Measurements from ENCODE around the gene DES. TPM values are rescaled to one million over a fixed set of nuclear protein-coding genes. Genes with fewer than 3 reads are reported as not detected.

DES gene
- total RNA-seq, 1 experiment from 2014 or later = 1.6 TPM

DNA sequence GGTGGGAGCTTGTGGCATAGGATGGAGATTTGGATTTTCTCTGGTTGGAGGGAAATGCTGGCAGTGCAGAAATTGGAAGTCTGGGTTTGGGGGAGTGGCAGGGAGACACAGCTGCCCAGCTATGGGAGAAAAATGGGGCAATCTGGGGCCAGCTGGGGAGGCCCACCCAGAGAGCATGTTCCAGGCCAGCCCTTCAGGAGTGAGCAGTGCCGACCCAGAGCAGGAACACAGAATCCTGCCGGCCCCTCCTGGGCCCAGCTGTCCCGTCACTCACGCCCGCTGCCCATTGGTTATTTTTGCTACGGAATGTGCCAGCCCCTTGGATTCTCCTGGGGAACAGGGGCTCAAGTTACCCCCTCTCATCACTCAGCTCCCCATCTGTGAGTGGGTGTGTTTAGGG is 21.3 kb downstream of the DES start:
- no peak for ATAC-seq
- CTCF ChIA-PET = interaction anchor here (0.9 to 6.7 kb wide), 6 partner anchors 22 to 144 kb away, joined by 3 to 57 read pairs (median 8); a partner anchor contains a TSS

DNA sequence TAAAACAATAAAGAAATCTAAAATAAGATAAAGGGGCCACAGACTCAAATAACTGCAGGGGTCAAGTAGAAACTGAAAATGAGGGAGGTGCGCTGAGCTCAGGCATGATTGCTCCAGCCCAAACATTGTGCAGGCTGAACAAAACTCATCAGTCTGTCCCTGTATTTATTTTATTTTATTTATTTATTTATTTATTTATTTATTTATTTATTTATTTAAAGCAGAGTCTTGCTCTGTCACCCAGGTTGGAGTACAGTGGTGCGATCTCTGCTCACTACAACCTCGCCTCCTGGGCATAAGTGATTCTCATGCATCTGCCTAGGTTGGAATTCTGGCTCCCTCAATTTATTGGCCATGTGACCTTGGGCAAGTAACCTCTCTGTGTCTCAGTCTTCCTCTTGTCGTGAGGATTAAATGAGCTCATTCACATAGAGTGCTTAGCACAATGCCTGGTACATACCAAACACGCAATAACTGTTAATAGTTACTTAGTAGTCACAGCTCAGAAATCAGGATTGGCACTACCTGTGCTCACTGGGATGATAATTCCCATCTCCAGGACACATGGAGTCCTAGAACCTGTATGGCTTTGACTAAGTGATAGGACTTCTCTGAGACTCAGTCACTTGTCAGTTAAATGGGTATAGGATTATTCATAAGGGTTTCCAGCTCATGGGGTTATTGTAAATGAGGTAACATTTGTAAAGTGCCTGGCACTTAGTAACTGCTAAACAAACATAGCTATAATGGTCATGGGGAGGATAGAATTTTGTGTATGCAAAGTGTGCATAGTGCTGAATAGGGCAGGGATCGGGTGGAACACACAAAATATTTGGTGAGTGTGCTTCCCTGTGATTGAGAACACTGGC is 22.4 kb downstream of the DES start:
- Mint-ChIP-seq H3K36me3 (no peaks in the 10 kb centered on the region), H3K4me1 (peaks cover 21% of the 10 kb centered on the region), H3K4me3 (peak overlapping the region; percentile 82), H3K27me3 (ENCODE audit: low read depth) (peaks cover 29% of the 10 kb centered on the region), H3K9me3 (no peaks in the 10 kb centered on the region), H3K27ac (no peak overlapping the region)
- ChIA-PET CTCF (interaction anchor here (0.9 to 11.1 kb wide), 13 partner anchors 10 to 89 kb away, joined by 4 to 121 read pairs (median 7); partner anchors contain the start of genes DES, DNPEP and GMPPA), POLR2A (no interaction called here)
- TF ChIP-seq, protein P1, sequence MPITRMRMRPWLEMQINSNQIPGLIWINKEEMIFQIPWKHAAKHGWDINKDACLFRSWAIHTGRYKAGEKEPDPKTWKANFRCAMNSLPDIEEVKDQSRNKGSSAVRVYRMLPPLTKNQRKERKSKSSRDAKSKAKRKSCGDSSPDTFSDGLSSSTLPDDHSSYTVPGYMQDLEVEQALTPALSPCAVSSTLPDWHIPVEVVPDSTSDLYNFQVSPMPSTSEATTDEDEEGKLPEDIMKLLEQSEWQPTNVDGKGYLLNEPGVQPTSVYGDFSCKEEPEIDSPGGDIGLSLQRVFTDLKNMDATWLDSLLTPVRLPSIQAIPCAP (CRISPR knock-in tag; IDR thresholded peaks at IDR 0.05) = no peak
- TF ChIP-seq, protein P2, sequence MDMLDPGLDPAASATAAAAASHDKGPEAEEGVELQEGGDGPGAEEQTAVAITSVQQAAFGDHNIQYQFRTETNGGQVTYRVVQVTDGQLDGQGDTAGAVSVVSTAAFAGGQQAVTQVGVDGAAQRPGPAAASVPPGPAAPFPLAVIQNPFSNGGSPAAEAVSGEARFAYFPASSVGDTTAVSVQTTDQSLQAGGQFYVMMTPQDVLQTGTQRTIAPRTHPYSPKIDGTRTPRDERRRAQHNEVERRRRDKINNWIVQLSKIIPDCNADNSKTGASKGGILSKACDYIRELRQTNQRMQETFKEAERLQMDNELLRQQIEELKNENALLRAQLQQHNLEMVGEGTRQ (CRISPR knock-in tag; IDR thresholded peaks at IDR 0.05) = 0 out of 2 replicates have a peak, but pooled peaks have one; percentile 14
- ATAC-seq (no peak), DNase-seq (ENCODE audit: low spot score) (no peak)

More for the DNA sequence above, 21.3 kb downstream of the DES start:
- DNase-seq (ENCODE audit: low spot score) = no peak
- no peaks in the 10 kb centered on the region for H3K9me3 Mint-ChIP-seq
- H3K27me3 Mint-ChIP-seq (ENCODE audit: low read depth) = peaks cover 34% of the 10 kb centered on the region
- H3K36me3 Mint-ChIP-seq = no peaks in the 10 kb centered on the region
- peaks cover 17% of the 10 kb centered on the region for H3K4me1 Mint-ChIP-seq
- TF ChIP-seq IRF2 (CRISPR knock-in tag; IDR thresholded peaks at IDR 0.05; ENCODE audit: borderline replicate concordance, low read depth) = no peak
- H3K27ac Mint-ChIP-seq = no peak overlapping the region
- POLR2A ChIA-PET = no interaction called here
- no peak overlapping the region for H3K4me3 Mint-ChIP-seq

DNA sequence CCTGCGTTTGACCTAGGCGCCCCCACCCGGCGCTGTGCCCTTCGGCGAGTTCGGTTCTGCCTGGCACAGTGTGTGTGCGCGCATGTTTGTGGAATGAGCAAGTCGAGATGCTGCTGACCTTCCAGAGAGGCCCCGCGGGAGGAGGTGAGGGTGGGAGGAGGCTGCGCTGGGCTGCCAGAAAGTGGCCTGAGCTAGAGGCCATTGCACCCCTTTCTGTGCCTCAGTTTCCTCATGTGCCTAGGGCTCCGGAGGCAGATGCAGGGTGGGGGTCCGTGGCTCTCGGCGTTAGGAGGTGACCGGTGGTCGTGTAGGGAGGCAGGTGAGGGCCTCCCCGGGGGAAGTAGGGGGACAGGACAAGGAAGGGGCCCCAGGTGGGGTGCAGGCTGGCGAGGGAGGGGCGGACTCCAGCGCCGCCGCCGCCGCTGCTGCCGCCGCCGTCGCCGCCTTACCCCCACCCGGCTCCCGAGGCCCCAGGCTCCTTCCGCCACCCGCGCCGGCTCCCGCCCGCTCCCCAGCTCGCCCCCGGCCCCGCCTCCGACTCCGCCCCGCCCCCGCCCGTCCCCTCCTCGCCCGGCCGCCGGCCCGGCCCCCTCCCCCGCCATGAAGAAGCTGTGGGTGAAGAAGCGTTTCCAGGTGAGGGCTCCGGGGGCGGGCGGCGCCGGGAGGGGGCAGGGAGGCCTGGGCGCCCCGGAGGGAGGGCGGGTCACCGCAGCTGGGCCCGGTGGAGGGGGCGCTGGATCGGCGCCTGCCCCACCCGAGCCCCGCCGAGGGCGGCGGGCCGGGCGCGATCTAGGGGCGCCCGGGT is 23.5 kb downstream of the DES start:
- ChIA-PET CTCF (interaction anchor here (0.8 to 11.1 kb wide), 27 partner anchors 8 to 119 kb away, joined by 3 to 121 read pairs (median 5); partner anchors contain the start of genes DES, DNPEP, GMPPA and SPEG), POLR2A (interaction anchor here (0.7 to 1.0 kb wide), 2 partner anchors 10 to 57 kb away, joined by 3 read pairs; partner anchors contain the start of gene GMPPA)
- H3K9me3 Mint-ChIP-seq = no peaks in the 10 kb centered on the region
- TF ChIP-seq, protein P3, sequence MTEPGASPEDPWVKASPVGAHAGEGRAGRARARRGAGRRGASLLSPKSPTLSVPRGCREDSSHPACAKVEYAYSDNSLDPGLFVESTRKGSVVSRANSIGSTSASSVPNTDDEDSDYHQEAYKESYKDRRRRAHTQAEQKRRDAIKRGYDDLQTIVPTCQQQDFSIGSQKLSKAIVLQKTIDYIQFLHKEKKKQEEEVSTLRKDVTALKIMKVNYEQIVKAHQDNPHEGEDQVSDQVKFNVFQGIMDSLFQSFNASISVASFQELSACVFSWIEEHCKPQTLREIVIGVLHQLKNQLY (CRISPR knock-in tag; IDR thresholded peaks at IDR 0.05) = no peak
- 0 out of 2 replicates have a peak, but pooled peaks have one; percentile 56 for TF ChIP-seq ZBTB21 (CRISPR knock-in tag; IDR thresholded peaks at IDR 0.05; ENCODE audit: borderline replicate concordance)
- H3K4me1 Mint-ChIP-seq = peaks cover 27% of the 10 kb centered on the region
- H3K27me3 Mint-ChIP-seq (ENCODE audit: low read depth) = peaks cover 22% of the 10 kb centered on the region
- H3K27ac Mint-ChIP-seq = no peak overlapping the region
- DNase-seq (ENCODE audit: low spot score) = peak; percentile 62
- H3K36me3 Mint-ChIP-seq = no peaks in the 10 kb centered on the region
- ATAC-seq = peak; percentile 60
- peak overlapping the region; percentile 82 for H3K4me3 Mint-ChIP-seq

DNA sequence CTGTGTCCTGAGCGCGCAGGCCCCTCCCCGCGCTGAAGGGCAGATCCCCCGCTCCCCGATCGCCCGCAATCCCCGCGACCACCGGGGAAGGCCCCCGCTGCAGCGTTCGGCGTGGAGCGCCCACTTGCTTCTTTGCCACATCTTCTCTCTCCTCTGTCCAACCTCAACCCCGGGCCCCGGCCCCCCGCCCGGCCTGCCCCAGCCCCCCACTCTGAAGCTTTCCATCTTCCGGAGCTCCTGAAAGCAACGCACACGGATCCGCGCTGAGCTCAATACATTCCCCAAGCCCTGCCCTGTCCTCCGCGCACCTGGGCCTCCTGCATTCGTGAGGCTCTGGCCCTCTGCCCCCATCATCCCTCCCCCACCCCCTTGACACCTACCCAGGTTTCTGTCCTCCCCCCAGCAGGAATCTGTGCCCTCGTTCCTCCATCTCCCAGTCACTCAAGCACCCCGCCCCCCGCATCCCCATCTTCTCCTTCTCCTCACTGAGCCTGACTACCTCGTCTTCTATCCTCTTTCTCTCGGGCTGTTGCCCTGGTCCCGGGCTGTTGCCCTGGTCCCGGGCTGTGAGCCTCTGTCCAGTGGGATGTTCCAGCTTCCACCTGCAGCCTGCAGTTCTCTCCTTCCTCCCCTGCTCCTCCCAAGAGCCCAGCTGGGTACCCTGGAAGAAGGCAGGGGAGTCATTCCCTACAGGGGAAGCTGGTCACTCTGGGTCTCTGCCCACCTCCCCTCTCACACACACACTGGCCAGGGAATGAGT is 24.3 kb downstream of the DES start:
- no peaks in the 10 kb centered on the region for H3K9me3 Mint-ChIP-seq
- ATAC-seq (peak; percentile 13), DNase-seq (ENCODE audit: low spot score) (peak; percentile 24)
- no peaks in the 10 kb centered on the region for H3K36me3 Mint-ChIP-seq
- peaks cover 23% of the 10 kb centered on the region for H3K27me3 Mint-ChIP-seq (ENCODE audit: low read depth)
- no peak overlapping the region; the same call in 1 of the 2 replicates for H3K27ac Mint-ChIP-seq
- peaks cover 27% of the 10 kb centered on the region for H3K4me1 Mint-ChIP-seq
- ChIA-PET CTCF (interaction anchor here (0.6 to 11.1 kb wide), 28 partner anchors 8 to 195 kb away, joined by 3 to 121 read pairs (median 5); partner anchors contain the start of genes DES, DNPEP, GMPPA and SPEG), POLR2A (interaction anchor here (0.5 to 1.0 kb wide), 3 partner anchors 9 to 56 kb away, joined by 3 read pairs; partner anchors contain the start of gene GMPPA)
- peak overlapping the region; percentile 80 for H3K4me3 Mint-ChIP-seq
- TF ChIP-seq, protein P4, sequence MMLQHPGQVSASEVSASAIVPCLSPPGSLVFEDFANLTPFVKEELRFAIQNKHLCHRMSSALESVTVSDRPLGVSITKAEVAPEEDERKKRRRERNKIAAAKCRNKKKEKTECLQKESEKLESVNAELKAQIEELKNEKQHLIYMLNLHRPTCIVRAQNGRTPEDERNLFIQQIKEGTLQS (CRISPR knock-in tag; conservative IDR thresholded peaks at IDR 0.05) = no peak
- no peak for TF ChIP-seq JAZF1 (CRISPR knock-in tag; IDR thresholded peaks at IDR 0.05)
- TF ChIP-seq FOXK1 (CRISPR knock-in tag; IDR thresholded peaks at IDR 0.05) = no peak
- TF ChIP-seq SOX15 (CRISPR knock-in tag; IDR thresholded peaks at IDR 0.05) = no peak
- TF ChIP-seq ATF1 (CRISPR knock-in tag; IDR thresholded peaks at IDR 0.05) = no peak
- TF ChIP-seq NR2C2 (CRISPR knock-in tag; IDR thresholded peaks at IDR 0.05) = no peak
- TF ChIP-seq, protein P5, sequence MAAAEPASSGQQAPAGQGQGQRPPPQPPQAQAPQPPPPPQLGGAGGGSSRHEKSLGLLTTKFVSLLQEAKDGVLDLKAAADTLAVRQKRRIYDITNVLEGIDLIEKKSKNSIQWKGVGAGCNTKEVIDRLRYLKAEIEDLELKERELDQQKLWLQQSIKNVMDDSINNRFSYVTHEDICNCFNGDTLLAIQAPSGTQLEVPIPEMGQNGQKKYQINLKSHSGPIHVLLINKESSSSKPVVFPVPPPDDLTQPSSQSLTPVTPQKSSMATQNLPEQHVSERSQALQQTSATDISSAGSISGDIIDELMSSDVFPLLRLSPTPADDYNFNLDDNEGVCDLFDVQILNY (CRISPR knock-in tag; IDR thresholded peaks at IDR 0.05) = no peak
- no peak for TF ChIP-seq ZNF671 (CRISPR knock-in tag; IDR thresholded peaks at IDR 0.05)
- no peak for TF ChIP-seq ETV6 (CRISPR knock-in tag; IDR thresholded peaks at IDR 0.05)
- no peak for TF ChIP-seq FOXP1 (CRISPR knock-in tag; IDR thresholded peaks at IDR 0.05; ENCODE audit: borderline replicate concordance)
- TF ChIP-seq, protein P6, sequence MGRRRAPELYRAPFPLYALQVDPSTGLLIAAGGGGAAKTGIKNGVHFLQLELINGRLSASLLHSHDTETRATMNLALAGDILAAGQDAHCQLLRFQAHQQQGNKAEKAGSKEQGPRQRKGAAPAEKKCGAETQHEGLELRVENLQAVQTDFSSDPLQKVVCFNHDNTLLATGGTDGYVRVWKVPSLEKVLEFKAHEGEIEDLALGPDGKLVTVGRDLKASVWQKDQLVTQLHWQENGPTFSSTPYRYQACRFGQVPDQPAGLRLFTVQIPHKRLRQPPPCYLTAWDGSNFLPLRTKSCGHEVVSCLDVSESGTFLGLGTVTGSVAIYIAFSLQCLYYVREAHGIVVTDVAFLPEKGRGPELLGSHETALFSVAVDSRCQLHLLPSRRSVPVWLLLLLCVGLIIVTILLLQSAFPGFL (CRISPR knock-in tag; IDR thresholded peaks at IDR 0.05; ENCODE audit: borderline replicate concordance) = no peak
- no peak for TF ChIP-seq NR1H2 (CRISPR knock-in tag; IDR thresholded peaks at IDR 0.05)
- TF ChIP-seq MYBL2 (CRISPR knock-in tag; IDR thresholded peaks at IDR 0.05) = no peak

Data from WTC11 (cell line).